Heart left ventricle (tissue), 13 donors: ENCODE data around the gene KLHL2.

Source experiments
- POLR2A ChIP-seq, 2 donors: fragments of 450-650 bp; IDR thresholded peaks; one replicate each; pipeline ENCODE4 v1.6.1; 2017; ENCODE audit warnings: antibody characterized with exemption in 2 of 2, mild to moderate bottlenecking in 2 of 2, moderate library complexity in 2 of 2
- TF ChIP-seq, protein P1 (sequence below), 12 donors: fragments of 200-600 bp; sonication (generic) in 4 of 12; IDR thresholded peaks; one replicate each; pipeline versions ENCODE4 v1.5.0 to v1.8.0; 2018 to 2022; ENCODE audit warnings: antibody characterized with exemption in 12 of 12, mild to moderate bottlenecking in 5 of 12
- donor health status: ischemic (EF 13 %, LVEDD 7.1; RV severe dilation, severe dysfunction).
- donor health status: DM: no; HTN: yes; CAD: no.
- donor health status: DM: no; HTN: no; CAD: no.
- donor health status: ischemic (EF 25% LVEDD 6.9; RV normal size, moderate dysfunction).
- donor health status: ischemic (EF 25% LVEDD 5.7; RV mildly dilated, moderate dysfunction).
- donor health status: ischemic (EF 35%, LVEDD 5.7; RV mildly dilated, moderate dysfunction).
- donor health status: nonischemic (EF 11% LVEDD 7.7; RV severe dilation, severe dysfunction).
- donor health status: DM: yes; HTN: yes; CAD: no.
- donor health status: PGD.
- donor health status: ischemic (EF 29% LVEDD 5.4; RV normal size, mild dysfunction).
- donor health status: nonischemic (EF 23%, LVEDD 6.1; RV moderate dilation, normal function).

DNA sequence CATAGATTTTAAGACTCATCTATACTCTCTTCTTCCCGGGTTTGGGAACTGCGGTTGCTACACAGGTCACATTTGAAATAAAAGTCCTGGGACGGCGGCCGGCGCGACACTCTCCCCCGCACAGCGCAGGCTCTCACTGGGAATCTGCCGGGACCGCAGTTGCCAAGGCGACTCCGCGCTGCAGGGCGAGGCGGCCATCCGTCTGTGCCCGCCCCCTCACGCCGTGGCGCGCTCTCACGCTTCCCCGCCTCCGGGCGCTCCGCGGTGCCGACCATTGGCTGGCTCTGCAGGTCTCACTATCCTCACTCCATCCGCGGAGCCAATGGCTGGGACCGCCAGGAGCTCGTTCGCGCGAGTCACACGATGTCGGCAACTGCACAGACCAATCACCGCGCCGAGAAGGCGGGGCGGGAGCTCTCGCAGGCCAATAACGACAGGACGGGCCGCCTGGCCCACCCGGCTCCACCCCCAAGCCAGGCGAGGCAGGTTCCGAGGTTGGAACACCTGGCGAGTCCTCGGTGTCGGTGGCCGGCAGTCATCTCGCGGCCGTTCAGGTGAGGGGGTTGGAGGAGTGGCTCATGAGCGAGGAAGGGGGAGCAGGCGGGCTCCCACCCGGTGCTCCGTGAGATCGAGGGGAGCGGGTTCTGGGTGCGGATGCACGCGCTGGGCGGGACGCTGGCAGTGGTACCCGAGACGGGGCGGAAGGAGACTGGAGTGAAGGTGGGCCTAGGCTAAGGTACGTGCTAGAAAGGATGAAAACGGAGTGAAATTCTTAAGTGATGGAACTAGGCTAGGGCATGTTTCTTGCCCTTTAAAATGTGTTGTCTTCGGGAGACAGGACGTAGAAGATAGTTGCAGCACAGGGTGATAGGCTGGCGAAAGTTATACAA, 120.1 kb downstream of the KLHL2 start, which contains the start of gene MSMO1:
- TF ChIP-seq, protein P1, sequence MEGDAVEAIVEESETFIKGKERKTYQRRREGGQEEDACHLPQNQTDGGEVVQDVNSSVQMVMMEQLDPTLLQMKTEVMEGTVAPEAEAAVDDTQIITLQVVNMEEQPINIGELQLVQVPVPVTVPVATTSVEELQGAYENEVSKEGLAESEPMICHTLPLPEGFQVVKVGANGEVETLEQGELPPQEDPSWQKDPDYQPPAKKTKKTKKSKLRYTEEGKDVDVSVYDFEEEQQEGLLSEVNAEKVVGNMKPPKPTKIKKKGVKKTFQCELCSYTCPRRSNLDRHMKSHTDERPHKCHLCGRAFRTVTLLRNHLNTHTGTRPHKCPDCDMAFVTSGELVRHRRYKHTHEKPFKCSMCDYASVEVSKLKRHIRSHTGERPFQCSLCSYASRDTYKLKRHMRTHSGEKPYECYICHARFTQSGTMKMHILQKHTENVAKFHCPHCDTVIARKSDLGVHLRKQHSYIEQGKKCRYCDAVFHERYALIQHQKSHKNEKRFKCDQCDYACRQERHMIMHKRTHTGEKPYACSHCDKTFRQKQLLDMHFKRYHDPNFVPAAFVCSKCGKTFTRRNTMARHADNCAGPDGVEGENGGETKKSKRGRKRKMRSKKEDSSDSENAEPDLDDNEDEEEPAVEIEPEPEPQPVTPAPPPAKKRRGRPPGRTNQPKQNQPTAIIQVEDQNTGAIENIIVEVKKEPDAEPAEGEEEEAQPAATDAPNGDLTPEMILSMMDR (IDR thresholded peaks at IDR 0.05), result no peak
- TF ChIP-seq POLR2A (IDR thresholded peaks at IDR 0.05), result peak in 1 of 2 donors; percentile 77
